Measurements from ENCODE around the gene SURF4. TPM values are rescaled to one million over a fixed set of nuclear protein-coding genes. Genes with fewer than 3 reads are reported as not detected.
A peak's percentile ranks its signal among the peaks of the same experiment; 100 is the strongest.

Gene SURF4
- total RNA-seq, 1 donor from 2014 or later = 243 TPM

- no peak overlapping the region for H3K4me3 Mint-ChIP-seq (ENCODE audit: unreplicated experiment)
- no peak overlapping the region for H3K27ac Mint-ChIP-seq (ENCODE audit: unreplicated experiment)
- no peak for TF ChIP-seq CTCF (IDR thresholded peaks at IDR 0.05)
- DNase-seq (ENCODE audit: low spot score) = no peak
- no peaks in the 10 kb centered on the region for H3K27me3 Mint-ChIP-seq (ENCODE audit: low read depth)
- H3K9me3 Mint-ChIP-seq (ENCODE audit: low read depth) = no peaks in the 10 kb centered on the region
- H3K4me1 Mint-ChIP-seq (ENCODE audit: low read depth) = peaks cover 31% of the 10 kb centered on the region
- peaks cover 25% of the 10 kb centered on the region for H3K36me3 Mint-ChIP-seq (ENCODE audit: low read depth)
Observed at GRCh38 chr9:133345596-133345995, 30.3 kb downstream of the SURF4 start.

DNA sequence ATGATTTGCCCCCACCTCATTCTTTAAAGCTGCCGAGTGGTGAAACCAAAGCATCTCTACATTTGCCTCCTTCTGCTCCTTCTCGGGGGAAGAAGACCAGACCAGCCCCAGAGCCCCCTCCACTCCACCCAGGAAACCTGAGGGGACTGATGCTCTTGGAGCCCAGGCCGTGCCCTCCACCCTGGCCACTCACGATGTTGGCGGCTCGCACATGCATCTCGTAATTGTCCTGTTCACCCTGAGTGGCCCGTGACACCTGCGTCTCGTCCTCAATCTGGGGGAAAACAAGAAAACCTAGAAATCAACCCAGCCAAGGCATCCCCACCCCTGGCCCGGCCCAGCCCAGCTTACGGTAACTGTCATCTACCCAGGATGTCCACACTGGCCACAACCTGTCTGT is 30.9 kb downstream of the SURF4 start:
- no peak for TF ChIP-seq CTCF (IDR thresholded peaks at IDR 0.05)
- Mint-ChIP-seq H3K9me3 (ENCODE audit: low read depth) (no peaks in the 10 kb centered on the region), H3K27me3 (ENCODE audit: low read depth) (no peaks in the 10 kb centered on the region), H3K27ac (ENCODE audit: unreplicated experiment) (no peak overlapping the region), H3K36me3 (ENCODE audit: low read depth) (peaks cover 23% of the 10 kb centered on the region), H3K4me3 (ENCODE audit: unreplicated experiment) (no peak overlapping the region), H3K4me1 (ENCODE audit: low read depth) (peaks cover 28% of the 10 kb centered on the region)
- no peak for DNase-seq (ENCODE audit: low spot score)

GRCh38 chr9:133344071-133344470 is 31.8 kb downstream of the SURF4 start:
- Mint-ChIP-seq H3K4me3 (ENCODE audit: unreplicated experiment) (no peak overlapping the region), H3K36me3 (ENCODE audit: low read depth) (peaks cover 18% of the 10 kb centered on the region), H3K9me3 (ENCODE audit: low read depth) (no peaks in the 10 kb centered on the region), H3K27me3 (ENCODE audit: low read depth) (no peaks in the 10 kb centered on the region), H3K27ac (ENCODE audit: unreplicated experiment) (no peak overlapping the region), H3K4me1 (ENCODE audit: low read depth) (peaks cover 19% of the 10 kb centered on the region)
- no peak for TF ChIP-seq CTCF (IDR thresholded peaks at IDR 0.05)
- DNase-seq (ENCODE audit: low spot score) = no peak

GRCh38 chr9:133342570-133342969 is 33.3 kb downstream of the SURF4 start:
- no peak for TF ChIP-seq CTCF (IDR thresholded peaks at IDR 0.05)
- Mint-ChIP-seq H3K9me3 (ENCODE audit: low read depth) (no peaks in the 10 kb centered on the region), H3K27ac (ENCODE audit: unreplicated experiment) (no peak overlapping the region), H3K27me3 (ENCODE audit: low read depth) (no peaks in the 10 kb centered on the region), H3K4me3 (ENCODE audit: unreplicated experiment) (no peak overlapping the region), H3K36me3 (ENCODE audit: low read depth) (peaks cover 11% of the 10 kb centered on the region), H3K4me1 (ENCODE audit: low read depth) (peaks cover 12% of the 10 kb centered on the region)
- no peak for DNase-seq (ENCODE audit: low spot score)

- no peaks in the 10 kb centered on the region for H3K9me3 Mint-ChIP-seq (ENCODE audit: low read depth)
- no peak overlapping the region for H3K4me3 Mint-ChIP-seq (ENCODE audit: unreplicated experiment)
- DNase-seq (ENCODE audit: low spot score) = no peak
- TF ChIP-seq CTCF (IDR thresholded peaks at IDR 0.05) = peak; percentile 40
- H3K4me1 Mint-ChIP-seq (ENCODE audit: low read depth) = peaks cover 11% of the 10 kb centered on the region
- no peak overlapping the region for H3K27ac Mint-ChIP-seq (ENCODE audit: unreplicated experiment)
- H3K36me3 Mint-ChIP-seq (ENCODE audit: low read depth) = peaks cover 11% of the 10 kb centered on the region
- no peaks in the 10 kb centered on the region for H3K27me3 Mint-ChIP-seq (ENCODE audit: low read depth)
Observed at GRCh38 chr9:133342069-133342406, 33.8 kb downstream of the SURF4 start.
